GM12875 (cell line): ENCODE data around the gene RXRB.
A peak's percentile ranks its signal among the peaks of the same experiment; 100 is the strongest.

ENCODE experiments used
- H3K4me3 ChIP-seq: one replicate; pipeline ENCODE4 v1.5.1; 2011; ENCODE audit warnings: low read depth, low read length, control low read depth
- CTCF ChIP-seq: IDR thresholded peaks from 2 replicates; pipeline ENCODE4 v1.5.1; 2011; ENCODE audit warnings: low read depth, mild to moderate bottlenecking, control low read depth, inconsistent platforms, low read length, moderate library complexity, borderline replicate concordance; ENCODE audit not compliant: insufficient read depth

Gene RXRB

GRCh38 chr6:33200219-33201146 lies at the start of gene RXRB, which contains the start of gene SLC39A7:
RXRB (minus strand) TSS chr6:33200665; CDS start chr6:33200476, 189 bp downstream.
SLC39A7 (plus strand) TSS chr6:33200867; CDS start chr6:33201246, 379 bp downstream.
- H3K4me3 ChIP-seq = peak within 1 kb of the TSS; percentile 75
- no peak for TF ChIP-seq CTCF

DNA sequence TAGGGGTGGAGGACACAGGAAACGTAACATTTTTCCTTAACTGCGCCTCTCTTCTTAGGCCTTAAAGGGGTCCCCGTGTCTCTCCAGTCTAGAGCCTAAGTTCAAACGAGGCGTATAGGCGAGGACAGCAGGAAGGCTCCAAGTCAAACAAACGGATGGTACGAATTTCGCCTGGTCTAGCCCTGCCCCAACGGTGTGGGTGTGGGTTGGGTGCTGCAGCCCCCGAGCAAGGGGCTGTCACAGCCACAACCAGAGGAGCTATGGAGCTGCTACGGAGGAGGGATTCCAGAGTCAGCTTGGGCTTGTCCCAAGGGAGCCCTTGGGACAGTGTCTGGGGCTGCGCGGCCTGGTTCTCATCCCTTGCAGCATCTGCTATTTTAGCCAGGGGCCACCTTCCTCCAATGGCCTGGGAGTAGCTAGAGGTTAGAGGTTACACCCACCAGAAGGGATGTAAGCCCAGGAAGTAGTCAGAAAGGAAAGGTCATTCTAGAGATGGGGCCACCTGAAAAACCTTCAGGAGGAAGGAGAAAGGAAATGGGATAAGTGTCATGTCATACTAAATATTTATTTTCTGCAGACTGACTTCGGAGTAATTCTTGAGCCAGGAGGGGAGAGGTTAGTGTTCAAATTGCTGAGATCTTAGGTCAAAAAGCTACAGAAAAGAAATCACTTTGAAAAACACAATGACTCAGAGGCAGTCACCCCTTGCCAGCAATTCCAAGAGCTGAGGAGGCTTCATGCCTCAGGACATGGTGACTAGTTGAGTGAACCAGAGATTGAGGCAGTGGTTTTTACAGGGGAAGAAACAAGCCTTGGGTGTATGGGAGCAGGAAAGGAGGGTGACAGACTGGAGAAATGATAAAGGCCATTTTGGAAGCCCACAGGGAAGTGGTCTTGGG lies 49.5 kb upstream of the RXRB start:
- no peak for TF ChIP-seq CTCF
- H3K4me3 ChIP-seq = peak overlapping the region; percentile 38

GRCh38 chr6:33248932-33249731 lies 48.7 kb upstream of the RXRB start:
- H3K4me3 ChIP-seq = peak overlapping the region; percentile 43
- TF ChIP-seq CTCF = no peak

- no peak for TF ChIP-seq CTCF
- H3K4me3 ChIP-seq = peak overlapping the region; percentile 43
Observed at GRCh38 chr6:33248643-33248931, 48.1 kb upstream of the RXRB start.

DNA sequence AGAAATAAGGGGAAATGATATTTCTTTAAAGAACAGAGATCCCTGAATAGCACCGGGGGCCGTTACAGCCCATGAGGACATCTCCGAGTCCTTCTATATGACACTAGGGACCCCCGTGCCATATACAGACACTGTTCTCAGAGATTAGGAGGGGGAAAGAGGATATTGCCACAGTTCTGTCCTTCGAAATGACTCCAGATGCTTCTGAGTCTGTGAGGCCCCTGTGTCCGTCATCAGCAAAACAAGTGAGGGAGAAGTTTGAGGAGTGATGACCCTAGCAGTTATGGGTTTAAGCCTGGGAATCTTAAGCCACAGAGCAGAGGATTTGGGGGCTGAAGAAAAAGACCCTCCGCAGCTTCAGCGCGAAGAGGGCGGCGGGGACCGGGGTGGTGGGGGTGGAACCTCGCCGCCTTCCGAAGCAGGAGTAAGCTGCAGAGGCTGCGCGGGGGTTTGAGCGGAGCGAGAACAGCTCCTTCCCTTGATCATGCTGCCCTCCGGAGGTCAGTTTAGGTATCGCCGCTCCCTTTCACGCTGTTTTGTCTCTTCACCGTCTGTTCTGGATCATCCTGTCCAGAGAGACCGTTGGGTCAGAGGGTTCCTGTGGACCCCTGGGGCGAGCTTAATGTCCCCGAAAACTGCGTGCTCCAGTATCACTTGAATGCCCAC lies 47.6 kb upstream of the RXRB start:
- H3K4me3 ChIP-seq = peak overlapping the region; percentile 43
- TF ChIP-seq CTCF = peak; percentile 93

DNA sequence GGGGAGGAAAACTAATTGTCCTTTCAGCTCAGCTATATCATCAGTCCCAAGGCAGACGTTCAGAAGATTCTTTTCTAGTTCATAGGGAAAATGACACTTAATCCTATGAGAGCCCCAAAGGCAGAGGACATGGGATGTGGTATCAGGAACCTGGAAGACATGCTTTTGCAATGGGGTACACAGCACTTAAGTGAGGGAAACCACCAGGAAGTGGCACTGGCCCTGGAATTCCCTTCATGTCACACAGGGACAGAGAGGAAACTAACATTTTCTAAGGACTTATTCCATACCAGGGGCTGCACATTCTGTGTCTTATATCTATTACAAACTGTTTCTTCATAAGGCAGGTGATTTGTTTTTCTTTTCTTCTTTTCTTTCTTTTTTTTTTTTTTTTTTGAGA lies 43.0 kb upstream of the RXRB start:
- no peak for TF ChIP-seq CTCF
- no peak overlapping the region for H3K4me3 ChIP-seq
